Activated CD8-positive, alpha-beta memory T cell treated with anti-CD3 and anti-CD28 coated beads, Interleukin-2, amount 50 U/mL, for 1 hour (primary cell): ENCODE data around the gene HRC.
"Not testable (repeated sequence)": the region's sequence is repeated elsewhere in the genome, so short reads cannot be mapped to it uniquely, and the experiment has no call there.

Experiments
- DNase-seq: peaks from one replicate; pipeline ENCODE4 v3.0.0-alpha.2; 2020; ENCODE audit errors: extremely low read depth

Gene HRC

GRCh38 chr19:49135686-49136085 is 19.5 kb downstream of the HRC start:
- no peak for DNase-seq

DNA sequence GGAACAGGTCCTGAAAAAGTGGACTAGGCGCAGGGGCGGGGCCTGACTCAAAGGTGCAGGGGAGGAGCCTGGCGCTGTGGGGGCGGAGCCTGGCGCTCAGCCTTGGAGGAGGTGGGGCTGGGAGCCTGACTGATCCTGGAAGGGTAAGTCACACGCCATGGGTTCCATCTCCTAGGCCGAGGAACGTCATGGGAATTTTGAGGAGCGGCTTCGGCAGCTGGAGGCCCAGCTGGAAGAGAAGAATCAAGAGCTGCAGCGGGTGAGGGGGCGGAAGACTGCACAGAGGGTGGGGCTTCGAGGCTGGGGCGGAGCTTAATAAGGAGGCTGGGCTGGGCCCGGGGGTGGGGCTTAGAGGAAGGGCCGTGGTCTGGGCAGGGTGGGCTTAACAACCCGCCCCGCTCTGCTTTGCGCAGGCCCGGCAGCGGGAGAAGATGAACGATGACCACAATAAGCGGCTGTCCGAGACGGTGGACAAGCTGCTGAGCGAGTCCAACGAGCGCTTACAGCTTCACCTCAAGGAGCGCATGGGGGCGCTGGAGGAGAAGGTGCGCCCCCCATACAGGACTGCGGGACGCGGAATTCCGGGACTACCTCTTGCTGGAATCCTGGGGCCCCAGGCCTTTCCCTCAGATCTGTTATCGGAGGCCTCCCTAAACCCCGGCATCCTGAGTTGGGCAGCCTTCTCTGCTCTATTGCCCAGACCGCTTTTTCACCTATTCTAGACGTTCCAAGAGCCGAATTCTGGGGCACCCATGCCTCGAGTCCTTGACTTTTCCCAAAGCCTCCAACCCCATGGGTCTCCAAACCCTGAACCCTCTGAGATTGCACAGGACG is 21.4 kb downstream of the HRC start:
- no peak for DNase-seq

- DNase-seq = no peak
Measured at GRCh38 chr19:49132974-49133609, 22.1 kb downstream of the HRC start.

DNA sequence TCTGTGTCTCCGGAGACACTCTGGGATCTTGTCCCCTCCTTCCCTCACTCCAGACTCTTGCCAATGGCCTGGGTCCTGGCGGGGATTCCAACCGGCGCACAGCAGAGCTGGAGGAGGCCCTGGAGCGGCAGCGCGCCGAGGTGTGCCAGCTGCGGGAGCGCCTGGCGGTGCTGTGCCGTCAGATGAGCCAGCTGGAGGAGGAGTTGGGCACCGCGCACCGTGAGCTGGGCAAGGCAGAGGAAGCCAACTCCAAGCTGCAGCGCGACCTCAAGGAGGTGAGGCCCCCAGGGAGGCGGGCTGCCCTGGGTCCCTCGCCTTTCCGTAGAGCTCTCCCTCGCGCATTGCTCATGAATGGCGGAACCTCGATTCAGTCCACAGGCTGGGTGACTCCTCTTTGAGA is 24.9 kb downstream of the HRC start:
- DNase-seq = no peak

GRCh38 chr19:49129238-49129583 is 26.0 kb downstream of the HRC start:
- no peak for DNase-seq

- no peak for DNase-seq
Measured at GRCh38 chr19:49128545-49129237, 26.5 kb downstream of the HRC start.

DNA sequence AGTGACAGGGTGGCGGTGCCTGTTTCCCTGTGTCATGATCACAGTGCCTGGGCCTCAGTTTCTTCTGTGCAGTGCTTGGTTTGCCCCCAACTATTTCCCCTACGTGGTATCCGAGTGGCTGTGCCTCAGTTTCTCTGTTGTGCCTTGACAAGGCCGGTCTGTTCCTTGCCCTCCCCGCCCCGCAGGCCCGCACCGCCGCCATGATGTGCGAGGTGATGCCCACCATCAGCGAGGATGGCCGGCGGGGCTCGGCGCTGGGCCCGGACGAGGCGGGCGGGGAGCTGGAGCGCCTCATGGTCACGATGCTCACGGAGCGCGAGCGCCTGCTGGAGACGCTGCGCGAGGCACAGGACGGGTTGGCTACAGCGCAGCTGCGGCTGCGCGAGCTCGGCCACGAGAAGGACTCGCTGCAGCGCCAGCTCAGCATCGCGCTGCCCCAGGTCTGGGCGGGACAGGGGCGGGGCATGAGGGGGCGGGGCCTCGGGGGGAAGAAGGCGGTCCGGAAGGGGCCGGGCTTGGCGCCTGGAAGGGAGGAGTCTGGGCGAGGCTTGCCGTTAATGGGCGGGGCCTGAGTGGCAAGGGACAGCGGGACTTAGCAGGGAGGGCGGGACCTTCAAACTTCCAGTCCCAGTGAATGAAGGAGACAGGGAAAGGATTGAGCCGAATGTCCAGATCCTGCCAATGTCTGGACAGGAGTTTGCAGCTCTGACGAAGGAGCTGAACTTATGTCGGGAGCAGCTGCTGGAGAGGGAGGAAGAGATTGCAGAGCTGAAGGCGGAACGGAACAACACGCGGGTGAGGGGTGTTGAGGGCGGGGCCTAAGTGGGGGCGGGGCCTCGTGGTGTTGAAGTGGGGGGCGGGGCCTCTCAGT is 27.3 kb downstream of the HRC start:
- peak; percentile 82 for DNase-seq

GRCh38 chr19:49127225-49127624 is 28.0 kb downstream of the HRC start:
- DNase-seq = not testable (repeated sequence)

- no peak for DNase-seq
Measured at GRCh38 chr19:49126575-49126974, 28.6 kb downstream of the HRC start.

DNA sequence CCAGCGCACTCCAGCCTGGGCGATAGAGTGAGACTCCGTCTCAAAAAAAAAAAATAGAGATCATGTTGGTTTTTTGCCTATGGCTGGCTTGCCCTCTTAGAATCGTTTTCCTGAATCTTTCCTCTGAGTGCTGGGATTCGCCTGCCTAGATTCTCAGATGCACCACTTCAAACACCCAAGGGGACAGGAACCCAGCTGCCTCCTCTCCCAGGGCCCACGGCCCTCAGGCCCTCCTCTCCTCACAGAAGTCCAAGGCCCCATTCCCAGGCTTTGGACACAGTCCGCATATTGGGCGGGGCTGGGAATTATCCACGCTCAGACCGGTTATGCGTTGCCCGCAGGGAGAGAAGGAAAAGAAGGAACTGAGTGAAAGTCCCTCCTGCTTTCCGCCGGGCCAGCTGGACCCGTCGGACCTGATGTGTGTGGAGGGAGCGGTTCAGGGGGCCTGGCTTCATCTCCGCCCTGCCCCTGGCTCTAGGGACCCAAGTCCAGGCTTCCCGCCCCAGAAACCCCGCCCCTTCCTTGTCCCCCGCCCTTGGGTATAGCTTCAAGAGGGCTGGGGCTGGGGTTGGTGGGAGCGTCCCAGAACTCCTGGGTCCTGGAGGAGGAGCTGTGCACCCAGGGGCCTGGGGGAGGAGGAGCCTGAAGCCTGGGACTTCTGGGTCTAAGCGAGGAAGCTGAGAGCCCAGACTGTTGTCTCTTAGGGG is 30.0 kb downstream of the HRC start:
- DNase-seq = no peak

DNA sequence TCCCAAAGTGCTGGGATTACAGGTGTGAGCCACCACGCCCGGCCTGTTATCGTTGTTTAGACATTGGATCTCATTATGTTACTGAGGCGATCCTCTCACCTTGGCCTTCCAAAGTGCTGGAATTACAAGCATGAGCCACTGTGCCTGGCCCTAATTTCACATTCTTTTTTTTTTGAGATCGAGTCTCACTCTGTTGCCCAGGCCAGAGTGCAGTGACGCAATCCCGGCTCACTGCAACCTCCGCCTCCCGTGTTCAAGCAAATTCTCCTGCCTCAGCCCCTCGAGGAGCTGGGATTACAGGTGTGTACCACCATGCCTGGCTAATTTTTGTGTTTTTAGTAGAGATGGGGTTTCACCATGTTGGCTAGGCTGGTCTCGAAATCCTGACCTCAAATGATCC is 31.9 kb downstream of the HRC start:
- DNase-seq = not testable (repeated sequence)

- DNase-seq = not testable (repeated sequence)
Measured at GRCh38 chr19:49121841-49122240, 33.4 kb downstream of the HRC start.

DNA sequence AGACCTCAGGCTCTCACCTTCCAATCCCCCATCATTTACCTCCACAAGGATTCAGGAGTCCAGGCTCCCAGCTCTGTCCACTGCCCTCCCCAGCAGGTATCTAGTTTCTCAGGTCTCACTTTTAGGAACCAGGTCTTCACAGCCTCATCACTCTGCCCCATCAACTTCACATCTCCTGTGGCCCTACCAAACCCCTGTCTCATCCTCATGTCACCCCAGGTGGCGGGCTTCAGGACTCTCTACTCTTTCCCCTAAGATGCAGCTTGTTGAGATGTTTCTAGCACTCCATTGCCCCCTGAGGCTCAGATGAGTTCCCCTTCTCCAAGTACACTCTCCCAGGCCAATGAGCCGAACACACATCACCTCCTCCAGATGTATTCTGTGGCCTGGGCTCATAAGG is 34.3 kb downstream of the HRC start:
- DNase-seq = no peak

GRCh38 chr19:49120325-49120683 is 34.9 kb downstream of the HRC start:
- DNase-seq = no peak

DNA sequence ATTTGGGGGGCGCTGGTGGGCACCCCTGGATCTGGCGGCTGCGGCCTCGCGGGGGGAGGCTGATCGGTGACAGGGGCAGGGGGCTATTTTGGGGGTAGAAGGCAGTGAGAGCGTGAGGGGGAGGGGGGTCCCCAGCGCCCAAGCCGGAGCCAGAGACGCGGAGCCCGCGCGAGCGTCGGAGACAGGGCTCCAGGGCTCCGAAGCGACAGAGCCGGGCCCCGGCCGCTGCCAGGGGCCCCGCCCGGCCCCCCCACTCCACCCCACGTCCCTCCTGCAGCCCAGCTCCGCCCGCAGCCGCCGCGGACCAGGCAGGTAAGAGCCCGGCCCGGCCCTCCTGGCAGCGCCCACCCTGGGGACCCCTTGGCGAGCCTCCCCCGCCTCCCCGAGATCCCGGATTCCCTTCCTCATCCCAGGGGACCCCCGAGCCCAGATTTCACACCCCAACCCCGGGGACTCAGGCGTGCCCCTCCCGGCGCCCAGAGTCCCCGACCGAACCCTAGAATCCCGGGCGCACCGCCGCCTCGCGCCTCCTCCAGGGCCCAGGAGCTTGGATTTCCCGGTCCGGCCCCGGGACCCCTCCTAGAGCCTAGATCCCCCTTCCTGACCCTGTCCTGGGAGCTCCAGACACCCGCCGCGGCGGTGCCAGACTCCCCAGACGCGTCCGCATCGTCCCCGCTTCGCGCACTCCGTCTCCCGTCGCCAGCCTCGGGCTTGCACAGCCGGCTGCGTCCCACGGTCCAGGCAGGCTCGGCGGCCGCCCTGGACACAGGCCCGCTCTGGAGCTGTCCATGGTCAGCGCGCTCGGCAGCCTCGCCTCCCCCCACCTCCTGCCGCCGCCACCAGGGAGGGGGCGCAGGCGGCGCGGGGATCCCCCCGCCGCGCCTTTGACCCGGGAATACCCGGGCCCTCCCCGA is 35.5 kb downstream of the HRC start, which contains the start of gene PPFIA3:
TSS of gene PPFIA3 (plus strand) at position 134 of the 914 bp plus-strand sequence. CDS start 8,330 bp downstream, outside the sequence.
- DNase-seq = no peak

GRCh38 chr19:49118565-49119410 is 36.4 kb downstream of the HRC start, which contains the start of gene C19orf73:
Gene C19orf73, minus strand, starts transcription at chr19:49119143. Its CDS starts 121 bp downstream, at chr19:49119022.
- peak; percentile 81 for DNase-seq

GRCh38 chr19:49117677-49118564 is 37.3 kb downstream of the HRC start:
- DNase-seq = no peak

DNA sequence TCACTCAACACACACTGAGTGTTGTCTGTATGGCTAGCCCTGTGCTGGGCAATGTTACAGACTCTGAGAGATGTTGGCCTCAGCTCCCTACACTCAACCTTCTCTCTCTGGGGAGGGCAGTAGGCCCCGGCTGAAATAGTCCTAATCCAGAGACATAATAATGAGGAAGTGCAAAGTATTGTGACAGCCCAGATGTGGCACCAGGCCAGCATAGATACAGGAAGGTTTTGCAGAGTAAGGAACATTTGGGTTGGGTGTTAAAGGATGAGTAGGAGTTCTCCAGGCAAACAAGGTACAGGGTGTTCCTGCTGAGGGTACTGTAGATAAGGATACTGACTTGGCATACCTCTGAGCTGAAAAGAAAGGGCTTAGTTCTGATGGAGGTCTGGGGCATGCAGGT is 38.7 kb downstream of the HRC start:
- DNase-seq = no peak
